Neural cell (in vitro differentiated cells): ENCODE data around the gene NAMPT.

Experiments used
- CTCF ChIP-seq: fragments of 450-650 bp; IDR thresholded peaks from 2 replicates; pipeline ENCODE4 v1.5.1; 2014; ENCODE audit warnings: antibody characterized with exemption, mild to moderate bottlenecking, moderate library complexity; ENCODE audit not compliant: poor library complexity, severe bottlenecking
- EP300 ChIP-seq: fragments of 450-650 bp; conservative IDR thresholded peaks from 2 replicates; pipeline ENCODE4 v1.6.1; 2014; ENCODE audit warnings: antibody characterized with exemption, mild to moderate bottlenecking, moderate library complexity; ENCODE audit not compliant: poor library complexity, severe bottlenecking
- EZH2 ChIP-seq: fragments of 200-600, 300-800 bp; shearing (Covaris generic), sonication (generic); IDR thresholded peaks from 2 replicates; pipeline ENCODE4 v1.6.1; 2014; ENCODE audit warnings: antibody characterized with exemption, low read length, borderline replicate concordance, mild to moderate bottlenecking; ENCODE audit not compliant: insufficient read depth, poor library complexity, severe bottlenecking
- MXI1 ChIP-seq: fragments of 450-650 bp; conservative IDR thresholded peaks from 2 replicates; pipeline ENCODE4 v1.6.1; 2014; ENCODE audit warnings: antibody characterized with exemption, mild to moderate bottlenecking; ENCODE audit not compliant: poor library complexity, severe bottlenecking
- POLR2AphosphoS5 ChIP-seq: IDR thresholded peaks from 2 replicates; pipeline ENCODE4 v1.6.1; 2012
- RAD21 ChIP-seq: fragments of 450-650 bp; conservative IDR thresholded peaks from 2 replicates; pipeline ENCODE4 v1.6.1; 2014; ENCODE audit warnings: antibody characterized with exemption, mild to moderate bottlenecking, moderate library complexity
- SMC3 ChIP-seq: fragments of 450-650 bp; conservative IDR thresholded peaks from 2 replicates; pipeline ENCODE4 v1.6.1; 2014; ENCODE audit warnings: antibody characterized with exemption, mild to moderate bottlenecking, moderate library complexity; ENCODE audit not compliant: poor library complexity
- TAF1 ChIP-seq: IDR thresholded peaks from 2 replicates; pipeline ENCODE4 v1.6.1; 2012; ENCODE audit warnings: low read depth
- TF ChIP-seq, protein P1 (sequence below): IDR thresholded peaks from 2 replicates; pipeline ENCODE4 v1.6.1; 2012; ENCODE audit warnings: borderline replicate concordance

GRCh38 chr7:106288263-106288662 lies 3.5 kb upstream of the NAMPT start:
- TF ChIP-seq TAF1: no peak
- TF ChIP-seq CTCF: no peak
- TF ChIP-seq EZH2: no peak
- no peak for TF ChIP-seq RAD21
- TF ChIP-seq, protein P1, sequence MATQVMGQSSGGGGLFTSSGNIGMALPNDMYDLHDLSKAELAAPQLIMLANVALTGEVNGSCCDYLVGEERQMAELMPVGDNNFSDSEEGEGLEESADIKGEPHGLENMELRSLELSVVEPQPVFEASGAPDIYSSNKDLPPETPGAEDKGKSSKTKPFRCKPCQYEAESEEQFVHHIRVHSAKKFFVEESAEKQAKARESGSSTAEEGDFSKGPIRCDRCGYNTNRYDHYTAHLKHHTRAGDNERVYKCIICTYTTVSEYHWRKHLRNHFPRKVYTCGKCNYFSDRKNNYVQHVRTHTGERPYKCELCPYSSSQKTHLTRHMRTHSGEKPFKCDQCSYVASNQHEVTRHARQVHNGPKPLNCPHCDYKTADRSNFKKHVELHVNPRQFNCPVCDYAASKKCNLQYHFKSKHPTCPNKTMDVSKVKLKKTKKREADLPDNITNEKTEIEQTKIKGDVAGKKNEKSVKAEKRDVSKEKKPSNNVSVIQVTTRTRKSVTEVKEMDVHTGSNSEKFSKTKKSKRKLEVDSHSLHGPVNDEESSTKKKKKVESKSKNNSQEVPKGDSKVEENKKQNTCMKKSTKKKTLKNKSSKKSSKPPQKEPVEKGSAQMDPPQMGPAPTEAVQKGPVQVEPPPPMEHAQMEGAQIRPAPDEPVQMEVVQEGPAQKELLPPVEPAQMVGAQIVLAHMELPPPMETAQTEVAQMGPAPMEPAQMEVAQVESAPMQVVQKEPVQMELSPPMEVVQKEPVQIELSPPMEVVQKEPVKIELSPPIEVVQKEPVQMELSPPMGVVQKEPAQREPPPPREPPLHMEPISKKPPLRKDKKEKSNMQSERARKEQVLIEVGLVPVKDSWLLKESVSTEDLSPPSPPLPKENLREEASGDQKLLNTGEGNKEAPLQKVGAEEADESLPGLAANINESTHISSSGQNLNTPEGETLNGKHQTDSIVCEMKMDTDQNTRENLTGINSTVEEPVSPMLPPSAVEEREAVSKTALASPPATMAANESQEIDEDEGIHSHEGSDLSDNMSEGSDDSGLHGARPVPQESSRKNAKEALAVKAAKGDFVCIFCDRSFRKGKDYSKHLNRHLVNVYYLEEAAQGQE: no peak
- TF ChIP-seq MXI1: no peak
- no peak for TF ChIP-seq SMC3
- TF ChIP-seq POLR2AphosphoS5: no peak
- TF ChIP-seq EP300: no peak
